Activated naive CD4-positive, alpha-beta T cell (primary cell): ENCODE measurements around the gene NAV3.

Experiments
- DNase-seq, 4 experiments: peaks; one replicate each; lab custom pipeline; 2025; lab: John Stamatoyannopoulos, UW

NAV3 gene

GRCh38 chr12:77847060-77847541, 16.4 kb downstream of the NAV3 start:
- no peak for DNase-seq

GRCh38 chr12:77847680-77848431, 17.2 kb downstream of the NAV3 start:
- no peak for DNase-seq

DNA sequence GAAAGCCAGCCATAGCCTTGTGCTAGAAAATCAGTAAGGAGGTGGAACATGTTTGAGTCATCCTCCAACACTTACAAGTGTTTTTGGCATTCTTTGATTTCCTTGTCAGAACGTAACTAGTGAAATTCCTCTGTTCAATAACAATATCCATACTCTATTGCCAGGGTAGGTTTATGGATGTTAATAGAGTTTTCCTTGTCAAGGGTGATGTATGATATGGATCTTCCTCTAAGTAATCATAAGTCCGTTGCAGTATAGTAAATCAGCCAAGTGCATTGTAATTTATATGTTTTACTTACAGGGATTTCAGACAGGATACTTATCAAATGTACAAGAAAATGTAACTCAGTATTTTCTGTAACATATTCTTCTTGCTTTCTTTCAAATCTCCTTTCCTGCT, 19.4 kb downstream of the NAV3 start:
- no peak for DNase-seq

- DNase-seq, result no peak
Measured at GRCh38 chr12:77850698-77851097, 20.0 kb downstream of the NAV3 start.

- DNase-seq, result no peak
Measured at GRCh38 chr12:77855548-77855947, 24.9 kb downstream of the NAV3 start.

GRCh38 chr12:77861317-77861716, 30.6 kb downstream of the NAV3 start:
- no peak for DNase-seq

DNA sequence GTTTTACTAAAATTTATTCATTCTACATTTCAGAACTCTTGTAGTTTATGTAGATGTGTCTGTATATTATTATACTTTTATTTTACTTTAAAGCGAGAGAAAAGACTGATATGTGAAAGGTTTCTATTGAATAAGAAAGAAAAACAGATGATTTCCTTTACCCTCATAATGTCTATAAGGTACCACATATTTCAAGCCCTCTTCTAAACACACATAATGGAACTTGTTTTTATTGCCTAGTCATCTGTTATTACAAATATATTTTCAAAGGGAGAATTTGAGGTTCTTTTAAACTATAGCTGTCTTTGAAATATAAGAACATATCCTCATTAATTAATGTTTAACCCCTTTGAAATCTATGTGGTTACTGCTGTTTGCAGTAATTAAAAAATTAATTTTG, 34.5 kb downstream of the NAV3 start:
- no peak for DNase-seq

DNA sequence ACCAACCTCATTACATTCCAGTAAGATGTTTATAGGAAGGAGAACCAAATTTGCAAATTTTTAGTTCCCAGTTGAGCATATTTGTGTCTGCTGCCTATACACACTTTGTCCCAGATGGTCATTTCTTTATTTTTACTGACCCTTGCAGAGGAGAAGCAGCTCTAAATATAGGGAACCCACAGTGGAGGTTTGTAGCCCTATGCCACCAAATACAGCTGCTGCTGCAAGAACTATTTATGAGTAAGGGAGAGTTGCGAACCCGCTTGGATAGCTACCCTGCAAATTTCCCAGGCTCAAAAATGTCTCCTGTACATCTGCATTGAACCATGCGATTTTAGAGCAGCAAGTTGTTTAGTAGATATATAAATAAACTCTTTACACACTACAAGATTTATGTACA, 48.2 kb downstream of the NAV3 start:
- no peak for DNase-seq

DNA sequence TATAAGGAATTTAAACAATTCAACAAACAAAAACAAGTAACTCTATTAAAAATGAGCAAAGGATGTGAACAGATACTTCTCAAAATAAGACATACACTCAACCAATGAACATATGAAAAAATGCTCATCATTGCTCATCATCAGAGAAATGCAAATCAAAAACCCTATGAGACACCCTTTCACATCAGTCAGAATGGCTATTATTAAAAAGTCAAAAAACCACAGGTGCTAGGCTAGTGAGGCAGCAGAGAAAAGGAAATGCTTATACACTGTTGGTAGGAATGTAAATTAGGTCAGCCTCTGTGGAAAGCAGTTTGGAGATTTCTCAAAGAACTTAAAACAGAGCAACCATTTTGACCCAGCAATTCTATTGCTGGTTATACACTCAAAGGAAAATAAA, 52.0 kb downstream of the NAV3 start:
- no peak for DNase-seq

GRCh38 chr12:77888611-77889010, 57.9 kb downstream of the NAV3 start:
- DNase-seq, result no peak

DNA sequence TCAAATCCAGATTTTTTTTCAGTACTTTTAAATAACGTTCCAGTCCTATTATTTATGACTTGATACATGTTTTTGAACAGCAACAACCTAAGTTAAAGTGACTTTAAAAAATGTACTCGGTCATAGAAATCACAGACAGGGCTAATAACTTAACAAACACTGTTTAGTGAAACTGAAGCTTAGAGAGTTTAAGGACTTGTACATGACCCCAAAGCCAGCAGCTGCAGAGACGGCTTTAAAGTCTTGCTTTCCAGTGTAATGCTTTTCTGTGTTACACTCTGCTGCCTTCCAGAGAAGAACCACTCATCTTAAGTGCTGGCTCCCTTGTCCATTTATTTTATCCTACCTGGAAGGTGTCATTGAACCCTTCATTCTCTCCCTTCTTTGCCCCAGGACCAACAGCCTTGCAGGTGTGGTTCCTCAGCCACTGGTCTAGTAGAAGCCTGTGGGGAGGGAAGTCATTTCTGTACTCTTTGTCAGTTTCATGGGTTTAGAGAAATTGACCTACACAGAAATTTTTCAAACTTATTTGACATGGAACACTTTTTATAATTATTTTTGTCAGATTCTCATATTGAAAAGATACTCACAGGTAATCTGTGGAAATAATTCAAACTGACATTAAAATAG, 60.9 kb downstream of the NAV3 start:
- DNase-seq, result no peak

DNA sequence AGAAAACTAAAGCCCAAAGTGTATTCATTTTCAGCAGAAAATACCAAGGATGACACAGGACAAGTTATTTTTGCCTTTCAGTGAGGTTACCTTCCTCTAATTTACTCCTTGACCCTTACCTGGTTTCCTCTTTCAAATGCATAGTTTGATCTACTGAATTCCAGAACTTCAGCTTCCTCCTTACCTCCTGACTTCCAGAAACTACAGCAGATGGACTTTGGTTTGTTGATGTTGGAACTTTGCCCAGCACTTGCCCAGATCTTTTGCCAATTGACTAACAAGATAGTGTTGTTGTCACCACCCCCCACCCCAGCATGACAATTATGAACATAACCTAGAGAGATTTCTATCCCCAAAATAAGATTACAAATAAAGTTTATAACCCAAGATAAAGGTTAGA, 63.2 kb downstream of the NAV3 start:
- no peak for DNase-seq

- no peak for DNase-seq
Measured at GRCh38 chr12:77894556-77894955, 63.9 kb downstream of the NAV3 start.

GRCh38 chr12:77895699-77896098, 65.0 kb downstream of the NAV3 start:
- no peak for DNase-seq

DNA sequence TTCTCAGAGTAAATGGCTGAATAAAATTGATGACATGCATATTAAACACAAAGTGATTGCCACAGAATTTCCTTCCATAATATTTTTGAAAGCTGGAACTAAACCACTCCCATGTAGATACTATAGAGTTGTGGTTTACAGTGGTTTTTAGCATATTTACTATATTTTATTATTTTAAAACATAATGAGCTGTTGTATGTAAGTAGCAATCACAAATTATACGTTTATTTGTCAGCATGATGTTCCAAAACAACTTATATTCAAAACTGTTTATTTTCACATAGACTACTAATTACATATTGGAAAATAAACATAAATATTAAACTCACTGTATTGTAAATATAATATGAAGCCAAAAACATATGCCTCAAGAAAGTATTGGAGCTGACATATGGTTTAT, 77.2 kb downstream of the NAV3 start:
- DNase-seq, result no peak

DNA sequence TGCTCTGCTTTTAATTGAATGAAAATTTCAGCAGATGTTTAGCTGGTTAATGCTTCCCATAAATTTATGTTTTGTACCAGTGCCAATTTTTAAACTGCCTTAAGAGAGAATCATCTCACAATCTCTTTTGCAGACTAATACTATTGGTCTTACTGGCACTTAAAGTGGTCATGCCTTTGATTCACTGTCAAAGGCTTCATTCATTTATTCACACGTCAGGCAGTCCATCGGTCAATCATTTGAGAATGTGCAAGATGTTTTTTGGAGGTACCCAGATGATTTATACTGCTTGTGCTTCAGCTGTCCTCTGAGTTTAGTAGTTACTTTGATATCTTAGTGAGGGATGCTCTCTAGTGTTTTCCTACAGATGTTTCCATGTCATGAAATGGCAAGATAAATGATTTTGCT, 83.4 kb downstream of the NAV3 start:
- DNase-seq, result no peak

- no peak for DNase-seq
Measured at GRCh38 chr12:77915071-77915600, 84.4 kb downstream of the NAV3 start.

DNA sequence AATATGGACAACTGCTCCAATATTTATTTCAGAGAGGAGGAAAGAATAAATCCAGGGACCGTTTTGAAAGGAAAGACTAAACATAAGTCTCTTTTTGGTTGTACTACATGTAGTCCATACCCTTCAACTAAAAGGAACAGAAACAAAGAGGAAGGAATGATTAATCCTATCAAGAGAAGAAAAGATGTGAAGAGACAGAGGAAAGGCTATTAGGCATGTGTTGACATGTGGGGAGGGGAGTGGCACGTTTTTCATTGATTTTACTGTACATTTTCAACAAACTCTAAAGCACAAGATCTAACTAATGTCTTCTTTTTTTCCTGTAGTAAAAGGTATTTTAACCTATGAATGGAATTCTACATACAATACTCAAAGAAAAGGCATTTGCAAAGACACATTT, 85.6 kb downstream of the NAV3 start:
- DNase-seq, result no peak

GRCh38 chr12:77918046-77918445, 87.4 kb downstream of the NAV3 start:
- no peak for DNase-seq

- DNase-seq, result no peak
Measured at GRCh38 chr12:77919450-77919849, 88.8 kb downstream of the NAV3 start.

DNA sequence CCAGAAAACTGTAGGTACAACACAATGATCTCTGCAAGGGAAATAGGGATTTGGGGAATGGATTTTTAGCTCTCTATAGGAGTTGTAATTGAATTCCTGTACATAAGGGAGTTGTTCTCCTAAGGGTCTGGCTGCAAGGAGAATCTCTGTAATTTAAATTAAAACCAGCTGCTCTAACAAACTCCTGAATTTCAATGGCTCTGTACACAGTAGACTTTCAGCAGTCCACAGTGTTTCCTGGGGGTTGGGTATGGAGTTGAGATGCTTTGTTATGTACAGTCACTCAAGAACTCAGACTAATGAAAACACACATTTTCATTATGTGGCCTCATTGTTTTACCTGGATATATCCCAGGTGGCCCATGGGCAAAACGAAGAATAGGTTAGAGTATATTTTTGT, 93.2 kb downstream of the NAV3 start:
- DNase-seq, result no peak

- no peak for DNase-seq
Measured at GRCh38 chr12:77924703-77925102, 94.0 kb downstream of the NAV3 start.

- no peak for DNase-seq
Measured at GRCh38 chr12:77925536-77926108, 94.9 kb downstream of the NAV3 start.
